Measurements from ENCODE around the gene DPH3.

- TF ChIP-seq CTCF (IDR thresholded peaks at IDR 0.05), result no peak
- TF ChIP-seq POLR2A (IDR thresholded peaks at IDR 0.05), result no peak
These were observed 9.8 kb downstream of the DPH3 start for GRCh38 chr3:16254916-16255315.
